Motor neuron (in vitro differentiated cells): ENCODE measurements around the gene ZGLP1. TPM values are rescaled to one million over a fixed set of nuclear protein-coding genes. Genes with fewer than 3 reads are reported as not detected.
A peak's percentile ranks its signal among the peaks of the same experiment; 100 is the strongest.

ENCODE experiments used
- ATAC-seq, 8 experiments: fragments of 200-7000 bp; cut with Tn5 transposase; replicated peaks in 6 of 8; 2 replicates each; pipeline ENCODE4 v1.8.0; 2021; ENCODE audit warnings: mild to moderate bottlenecking in 8 of 8, moderate library complexity in 8 of 8
- H3K27ac ChIP-seq, 2 donors: fragments of 250-450 bp; sonication (Bioruptor Pico); 2 replicates each; pipeline ENCODE4 v1.9.0; 2021; ENCODE audit warnings: antibody characterized with exemption in 2 of 2, mild to moderate bottlenecking in 2 of 2, moderate library complexity in 1 of 2
- H3K4me1 ChIP-seq, 2 donors: fragments of 250-450 bp; sonication (Bioruptor Pico); replicated peaks in 1 of 2; 2 replicates each; pipeline ENCODE4 v1.6.1; 2021; ENCODE audit warnings: antibody characterized with exemption in 2 of 2, mild to moderate bottlenecking in 2 of 2, moderate library complexity in 1 of 2
- H3K4me3 ChIP-seq, 5 donors: fragments of 250-450 bp; sonication (Bioruptor Pico); 2 replicates each; pipeline ENCODE4 v1.9.0; 2021; ENCODE audit warnings: antibody characterized with exemption in 5 of 5, mild to moderate bottlenecking in 5 of 5, moderate library complexity in 4 of 5
- WGBS, 10 experiments: fragments of 450-650 bp; shearing (Covaris generic); methylation state at CpG; one replicate each; pipeline ENCODE4 v1.0.0; 2022; 5-methylcytosine and 5-hydroxymethylcytosine counted together
- in situ Hi-C, 9 experiments: fragments of 400-800 bp; cut with MboI; loops; one replicate each; pipeline ENCODE4 v1.15.0; 2021; ENCODE audit warnings: low sequenced_read_pairs in 9 of 9, low pct_unique_long_range_greater_than_20kb in 2 of 9; ENCODE audit not compliant: unreplicated experiment in 9 of 9
- total RNA-seq, 8 experiments: library from RNA; unstranded; fragments of 300-600 nt; gene quantifications; 2 replicates each; pipeline versions ENCODE4 v1.2.3 to v1.2.4, GENCODE V29; 2022

Gene ZGLP1
- total RNA-seq, 8 experiments from 2014 or later = 3.4 to 7.2 (median 4.4) TPM

GRCh38 chr19:10259162-10259905 is 50.3 kb downstream of the ZGLP1 start:
- peak; percentile 62 to 90 (median 78) for ATAC-seq
- H3K27ac ChIP-seq = peak overlapping the region in 1 of 2 donors; percentile 61
- WGBS, 10 experiments = 0 to 60% (median 30%) methylated on average over 1 to 4 of the region's 32 CpGs; no CpG with 5 or more reads in 4 of the 10 experiments
- peaks cover 0 to 3% of the 10 kb centered on the region in 2 donors for H3K4me1 ChIP-seq
- H3K4me3 ChIP-seq = no peak overlapping the region
- in situ Hi-C loops = loop anchor here in 2 of 9 experiments (25.0 kb wide), 2 partner anchors 128 to 322 kb away; partner anchors contain the start of genes OLFM2 (in 1 of the 2) and TYK2 (in 1 of the 2)

GRCh38 chr19:10258080-10258710 is 51.4 kb downstream of the ZGLP1 start:
- in situ Hi-C loops = loop anchor here in 2 of 9 experiments (25.0 kb wide), 2 partner anchors 129 to 321 kb away; partner anchors contain the start of genes OLFM2 (in 1 of the 2) and TYK2 (in 1 of the 2)
- Histone ChIP-seq H3K4me3 (no peak overlapping the region), H3K4me1 (peaks cover 0 to 3% of the 10 kb centered on the region in 2 donors), H3K27ac (no peak overlapping the region)
- 92 to 100% (median 96%) methylated on average over 1 to 6 of the region's 18 CpGs; no CpG with 5 or more reads in 4 of the 10 experiments for WGBS, 10 experiments
- peak in 3 of 8 experiments; percentile 2 to 8 (median 3) for ATAC-seq

GRCh38 chr19:10256970-10257615 is 52.5 kb downstream of the ZGLP1 start:
- Histone ChIP-seq H3K4me3 (no peak overlapping the region), H3K27ac (no peak overlapping the region), H3K4me1 (peaks cover 5 to 8% of the 10 kb centered on the region in 2 donors)
- 40 to 100% (median 100%) methylated on average over 1 to 5 of the region's 9 CpGs; no CpG with 5 or more reads in 2 of the 10 experiments for WGBS, 10 experiments
- ATAC-seq = no peak
- in situ Hi-C loops = loop anchor here in 2 of 9 experiments (25.0 kb wide), 2 partner anchors 130 to 320 kb away; partner anchors contain the start of genes OLFM2 (in 1 of the 2) and TYK2 (in 1 of the 2)

- H3K4me1 ChIP-seq = peaks cover 5 to 8% of the 10 kb centered on the region in 2 donors
- no peak overlapping the region for H3K4me3 ChIP-seq
- WGBS, 10 experiments = 0 to 96% (median 92%) methylated on average over 1 to 9 of the region's 18 CpGs; no CpG with 5 or more reads in 5 of the 10 experiments
- in situ Hi-C loops = loop anchor here in 2 of 9 experiments (25.0 kb wide), 2 partner anchors 131 to 319 kb away; partner anchors contain the start of genes OLFM2 (in 1 of the 2) and TYK2 (in 1 of the 2)
- no peak for ATAC-seq
- no peak overlapping the region for H3K27ac ChIP-seq
Observed at GRCh38 chr19:10256551-10256950, 53.1 kb downstream of the ZGLP1 start.

DNA sequence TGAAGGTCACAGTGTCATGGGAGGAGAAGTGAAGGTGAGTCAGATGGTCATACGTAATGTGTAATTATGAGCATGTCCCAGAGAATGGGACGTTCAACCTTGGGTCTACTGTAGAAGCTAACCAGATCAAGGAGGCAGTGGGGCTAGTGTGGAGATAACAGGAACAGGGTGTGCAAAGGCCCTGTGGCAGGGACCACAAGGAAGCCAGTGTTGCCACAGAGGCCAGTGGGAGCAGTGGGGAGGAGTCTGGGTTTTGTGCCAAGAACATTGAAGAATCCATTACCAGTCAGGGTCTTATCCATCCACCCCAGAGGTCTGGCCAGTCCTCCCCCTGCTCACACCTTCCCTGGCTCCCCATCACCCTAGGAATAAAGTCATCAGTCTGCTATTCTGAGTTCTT is 54.3 kb downstream of the ZGLP1 start:
- peaks cover 5 to 8% of the 10 kb centered on the region in 2 donors for H3K4me1 ChIP-seq
- 80 to 100% (median 83%) methylated on average over 1 to 2 of the region's 2 CpGs; no CpG with 5 or more reads in 5 of the 10 experiments for WGBS, 10 experiments
- in situ Hi-C loops = loop anchor here in 2 of 9 experiments (25.0 kb wide), 2 partner anchors 132 to 318 kb away; partner anchors contain the start of genes OLFM2 (in 1 of the 2) and TYK2 (in 1 of the 2)
- H3K4me3 ChIP-seq = no peak overlapping the region
- no peak for ATAC-seq
- no peak overlapping the region for H3K27ac ChIP-seq

Other genes starting within 250 kb of the ZGLP1 start
- 10 to 100 TPM in 4 of 8 experiments, 1 to 10 TPM in 4; 2.2 to 29.4 (median 12.0) TPM for gene SHFL, start 223.5 kb downstream of the ZGLP1 start, total RNA-seq
- 1 to 10 TPM in 2 of 8 experiments, under 1 TPM in 6; 0.11 to 1.2 (median 0.35) TPM for gene ANGPTL6, start 207.1 kb downstream of the ZGLP1 start, total RNA-seq
- 10 to 100 TPM; 27.2 to 92.1 (median 47.3) TPM for gene PPAN, start 203.5 kb downstream of the ZGLP1 start, total RNA-seq
- gene P2RY11, start 198.1 kb downstream of the ZGLP1 start, total RNA-seq = 10 to 100 TPM in 3 of 8 experiments, 1 to 10 TPM in 5; 2.1 to 12.2 (median 4.9) TPM
- 100 to 1,000 TPM; 180 to 352 (median 242) TPM for gene EIF3G, start 189.9 kb downstream of the ZGLP1 start, total RNA-seq
- gene DNMT1, start 114.9 kb downstream of the ZGLP1 start, total RNA-seq = 10 to 100 TPM; 16.9 to 92.4 (median 37.4) TPM
- gene S1PR2, start 78.5 kb downstream of the ZGLP1 start, total RNA-seq = 10 to 100 TPM in 4 of 8 experiments, 1 to 10 TPM in 4; 1.5 to 14.8 (median 10.1) TPM
- gene MRPL4, start 57.6 kb downstream of the ZGLP1 start, total RNA-seq = 10 to 100 TPM; 17.9 to 80.5 (median 34.4) TPM
- gene ICAM1, start 38.7 kb downstream of the ZGLP1 start, total RNA-seq = 10 to 100 TPM in 4 of 8 experiments, 1 to 10 TPM in 2, under 1 TPM in 2; 0.22 to 72.6 (median 9.7) TPM
- gene ICAM4, start 22.9 kb downstream of the ZGLP1 start, total RNA-seq = under 1 TPM in 1 of 8 experiments, not detected in 7; 0.14 TPM
- gene ICAM5, start 19.9 kb downstream of the ZGLP1 start, total RNA-seq = 10 to 100 TPM in 2 of 8 experiments, 1 to 10 TPM in 5, under 1 TPM in 1; 0.71 to 33.1 (median 4.8) TPM
- gene FDX2, start 6.2 kb upstream of the ZGLP1 start, total RNA-seq = 10 to 100 TPM; 12.7 to 37.8 (median 18.8) TPM
- 10 to 100 TPM in 3 of 8 experiments, 1 to 10 TPM in 5; 4.3 to 31.8 (median 8.1) TPM for gene RAVER1, start 23.7 kb upstream of the ZGLP1 start, total RNA-seq
- 1 to 10 TPM in 7 of 8 experiments, under 1 TPM in 1; 0.73 to 3.5 (median 2.2) TPM for gene ICAM3, start 29.8 kb upstream of the ZGLP1 start, total RNA-seq
- gene TYK2, start 70.8 kb upstream of the ZGLP1 start, total RNA-seq = 100 to 1,000 TPM in 1 of 8 experiments, 10 to 100 TPM in 7; 29.4 to 110 (median 62.1) TPM
- gene CDC37, start 93.7 kb upstream of the ZGLP1 start, total RNA-seq = 100 to 1,000 TPM; 106 to 304 (median 175) TPM
- gene PDE4A, start 110.7 kb upstream of the ZGLP1 start, total RNA-seq = 1 to 10 TPM in 7 of 8 experiments, under 1 TPM in 1; 0.88 to 7.8 (median 2.8) TPM
- gene KEAP1, start 193.5 kb upstream of the ZGLP1 start, total RNA-seq = 10 to 100 TPM; 27.1 to 84.0 (median 49.6) TPM
- under 1 TPM in 4 of 8 experiments, not detected in 4; 0.08 to 0.81 (median 0.16) TPM for gene S1PR5, start 207.6 kb upstream of the ZGLP1 start, total RNA-seq
- 10 to 100 TPM; 14.6 to 54.2 (median 29.5) TPM for gene ATG4D, start 234.1 kb upstream of the ZGLP1 start, total RNA-seq